ENCODE measurements around the gene ADGRG2.

The ADGRG2 gene

DNA sequence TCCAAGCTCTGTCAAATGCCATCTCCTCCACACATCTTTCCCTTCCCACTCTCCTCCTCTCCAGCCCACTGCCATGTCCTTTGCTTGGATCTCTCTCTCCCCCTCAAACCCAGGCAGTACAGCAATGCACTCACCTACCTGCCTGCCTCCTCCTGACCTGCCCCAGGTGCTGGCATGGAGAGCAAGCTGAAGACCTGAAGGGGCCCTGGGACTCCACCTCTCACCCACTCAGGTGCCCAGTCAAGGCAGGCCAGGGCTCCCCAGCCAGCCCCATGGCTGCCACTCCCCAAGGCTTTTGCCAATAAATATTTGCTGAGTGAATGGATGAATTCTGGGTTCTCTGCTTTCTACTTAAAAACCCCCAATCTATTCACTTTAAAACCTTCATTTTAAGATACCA is 125.7 kb downstream of the ADGRG2 start:
- DNase-seq: no peak

DNA sequence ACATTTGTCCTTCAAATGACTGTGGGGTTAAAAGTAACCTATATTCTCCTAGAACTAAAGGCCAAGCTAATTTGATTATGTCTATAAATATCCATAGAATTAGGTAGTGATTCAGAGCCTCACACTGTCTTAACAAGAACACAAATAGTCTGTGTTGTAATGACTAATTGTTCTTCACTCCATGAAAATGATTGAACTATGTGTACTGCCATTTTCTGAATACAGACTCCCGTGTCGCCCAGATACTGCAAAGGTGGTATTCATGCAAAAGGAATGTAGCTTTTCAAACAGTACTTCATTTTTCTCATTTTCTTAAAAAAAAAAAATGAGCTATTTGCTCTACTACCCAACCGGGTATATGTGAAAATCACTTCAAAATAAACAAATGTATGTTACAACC is 127.0 kb downstream of the ADGRG2 start:
- no peak for DNase-seq

DNA sequence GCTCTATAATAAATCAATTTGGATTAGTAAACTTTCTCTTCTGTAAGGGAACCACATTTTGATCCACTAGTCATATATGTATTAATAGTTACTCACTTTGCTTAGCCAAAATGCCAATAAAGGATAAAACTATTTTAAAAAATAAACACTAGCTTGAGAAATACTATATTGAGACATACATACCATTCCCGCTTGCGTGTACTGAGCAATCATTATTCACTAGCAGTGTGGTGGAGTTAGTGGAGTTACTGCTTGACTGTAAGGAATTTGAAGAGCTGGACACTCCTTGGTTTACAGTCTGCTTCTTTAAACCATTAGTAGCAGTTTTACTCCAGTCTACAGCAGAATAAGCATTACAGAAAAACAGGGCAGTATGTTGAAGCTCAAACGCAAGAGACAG is 127.6 kb downstream of the ADGRG2 start:
- DNase-seq: no peak

DNA sequence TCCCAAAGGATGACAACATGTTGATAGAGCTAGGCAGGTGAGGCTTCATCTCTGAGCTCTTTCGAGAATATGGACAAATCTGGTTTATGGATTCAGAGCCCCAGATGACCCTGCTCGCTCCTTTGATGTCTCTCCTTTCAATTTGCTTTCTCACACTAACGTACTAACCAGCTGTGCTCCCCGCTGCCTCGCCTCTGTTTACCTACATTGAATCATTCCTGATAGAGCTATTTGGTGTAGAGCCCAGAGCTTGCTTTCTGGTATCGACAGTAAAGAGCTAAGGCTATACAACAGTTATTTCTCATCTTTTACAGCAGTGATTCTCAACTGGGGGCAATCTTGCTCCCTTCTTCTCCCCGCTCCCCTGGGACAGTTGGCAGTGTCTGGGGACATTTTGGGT is 129.4 kb downstream of the ADGRG2 start:
- DNase-seq: no peak

DNA sequence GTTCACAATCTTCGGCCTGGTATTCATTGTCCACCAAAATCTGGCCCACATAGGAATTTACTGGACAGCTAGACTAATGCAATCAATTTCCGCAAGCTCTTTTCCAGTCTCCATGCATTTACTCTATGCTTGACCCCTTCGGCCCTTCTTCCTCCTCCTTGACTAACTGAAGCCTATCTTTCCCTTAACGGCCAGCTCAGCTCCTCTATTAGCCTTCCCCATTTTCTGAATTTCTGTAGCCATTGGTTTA is 137.2 kb downstream of the ADGRG2 start:
- peak; percentile 26 for DNase-seq

DNA sequence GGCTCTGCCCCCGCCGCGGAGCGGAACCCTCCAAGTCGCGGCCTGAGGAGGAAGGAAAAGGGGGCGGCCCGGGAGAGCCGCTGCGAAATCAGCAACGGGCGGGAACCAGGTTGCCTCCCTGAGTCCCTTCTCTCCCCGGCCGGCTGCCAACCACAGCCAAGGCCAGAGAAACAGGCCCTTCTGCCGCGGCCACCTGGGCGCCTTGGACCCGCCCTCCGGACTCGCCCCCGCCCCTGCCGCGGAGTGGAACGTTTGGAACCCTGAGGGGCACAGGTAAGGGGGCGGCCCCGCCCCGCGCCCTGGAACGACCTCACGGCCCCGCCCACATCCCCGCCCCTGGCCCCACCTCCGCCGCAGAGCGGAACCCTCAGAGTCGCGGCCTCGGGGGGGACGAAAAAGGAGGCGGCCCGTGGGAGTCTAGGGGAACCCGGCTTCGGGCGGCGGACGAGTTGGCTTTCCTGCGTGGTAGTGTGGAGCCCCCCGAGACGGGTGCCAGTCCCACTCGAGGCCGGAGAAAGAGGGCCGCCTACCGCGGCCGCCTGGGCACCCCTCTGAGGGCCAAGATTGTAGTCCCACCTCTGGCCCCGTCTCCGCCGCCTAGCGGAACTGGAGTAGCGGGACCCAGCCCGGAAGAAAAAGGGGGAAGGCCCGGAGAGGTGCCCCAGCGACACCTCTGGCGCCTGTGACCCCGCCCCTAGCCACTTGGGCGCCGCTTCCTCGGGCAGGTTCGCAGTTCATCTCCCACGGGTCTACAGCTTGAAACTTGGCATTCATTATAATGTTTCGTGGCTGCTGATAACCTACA is 137.7 kb downstream of the ADGRG2 start:
- DNase-seq: peak; percentile 68

DNA sequence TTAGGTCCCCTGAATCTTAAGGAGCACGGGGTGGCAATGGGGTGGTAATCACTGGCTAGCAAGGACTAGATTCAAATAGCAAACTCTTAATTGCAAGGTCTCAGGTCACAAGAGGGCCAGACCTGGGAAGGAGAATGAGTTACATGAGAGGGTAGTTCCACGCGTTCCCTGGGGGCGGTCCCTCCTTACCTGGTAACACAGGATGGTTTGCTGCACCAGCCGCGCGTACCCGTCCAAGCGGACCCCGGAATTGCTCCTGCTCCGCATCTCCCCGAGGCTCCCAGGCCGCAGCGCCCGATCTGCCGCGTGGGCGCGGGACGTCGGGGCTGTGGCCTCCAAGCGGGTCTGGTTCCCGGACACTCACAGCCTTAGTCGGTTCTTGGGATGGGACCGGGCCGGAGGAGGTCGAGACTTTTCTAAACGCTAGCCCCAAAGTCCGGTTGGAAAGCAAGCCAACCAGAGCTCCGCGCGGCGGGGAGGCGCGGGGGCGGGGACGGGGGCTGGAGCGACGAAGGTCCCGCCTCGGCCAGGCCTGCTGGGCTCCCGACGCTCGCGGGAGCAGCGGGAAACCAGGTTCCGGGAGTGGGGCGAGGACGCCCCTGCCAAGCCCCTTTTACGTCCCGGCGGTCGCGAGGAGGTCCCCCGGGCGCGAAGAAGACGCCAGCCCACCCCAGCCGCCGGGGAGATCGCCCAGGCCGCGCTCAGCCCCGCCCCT is 138.4 kb downstream of the ADGRG2 start, which contains the start of gene PHKA2:
TSS of gene PHKA2 (minus strand) at position 449 of the 715 bp plus-strand sequence. CDS start at position 267, 182 bp downstream.
- DNase-seq: peak; percentile 59

DNA sequence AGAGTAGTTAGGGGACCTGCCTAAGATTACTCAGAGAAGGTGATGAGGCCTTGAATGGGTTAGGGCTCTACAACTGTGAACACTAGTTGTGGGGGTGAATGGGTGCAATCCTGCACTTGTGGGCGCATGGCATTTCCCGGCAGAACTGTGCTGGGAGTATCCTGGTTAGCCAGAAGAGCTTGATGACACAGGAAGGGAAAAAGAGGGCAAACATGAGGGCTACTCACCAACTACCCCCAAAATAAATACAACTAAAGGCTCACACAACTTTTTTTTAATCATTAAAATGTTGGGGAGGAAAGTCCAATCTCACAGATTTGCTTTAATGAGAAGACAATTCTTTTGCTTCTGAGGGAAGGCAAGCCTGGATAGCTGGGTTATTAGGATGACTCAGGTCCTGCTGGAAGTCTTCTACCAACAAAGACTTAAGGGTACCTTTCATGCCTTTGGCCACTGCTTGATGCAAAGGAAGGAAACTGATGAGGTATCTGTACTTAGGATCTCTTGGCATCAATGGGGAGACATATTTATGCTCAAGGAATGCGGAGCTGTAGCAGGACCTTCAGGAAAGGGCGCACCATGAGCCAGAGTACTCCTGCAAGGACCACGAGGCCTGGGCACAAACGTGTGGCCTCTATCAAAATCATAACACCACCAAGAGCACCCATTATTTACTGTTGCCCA is 141.0 kb downstream of the ADGRG2 start:
- DNase-seq: no peak

DNA sequence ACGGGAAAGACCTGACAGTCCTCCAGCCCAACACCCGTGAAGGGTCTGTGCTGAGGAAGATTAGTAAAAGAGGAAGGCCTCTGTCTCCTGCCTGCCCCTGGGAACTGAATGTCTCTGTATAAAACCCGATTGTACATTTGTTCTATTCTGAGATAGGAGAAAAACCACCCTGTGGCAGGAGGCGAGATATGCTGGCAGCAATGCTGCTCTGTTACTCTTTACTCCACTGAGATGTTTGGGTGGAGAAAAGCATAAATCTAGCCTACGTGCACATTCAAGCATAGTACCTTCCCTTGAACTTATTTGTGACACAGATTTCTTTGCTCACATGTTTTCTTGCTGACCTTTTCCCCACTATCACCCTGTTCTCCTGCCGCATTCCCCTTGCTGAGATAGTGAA is 142.0 kb downstream of the ADGRG2 start:
- DNase-seq: peak; percentile 29

DNA sequence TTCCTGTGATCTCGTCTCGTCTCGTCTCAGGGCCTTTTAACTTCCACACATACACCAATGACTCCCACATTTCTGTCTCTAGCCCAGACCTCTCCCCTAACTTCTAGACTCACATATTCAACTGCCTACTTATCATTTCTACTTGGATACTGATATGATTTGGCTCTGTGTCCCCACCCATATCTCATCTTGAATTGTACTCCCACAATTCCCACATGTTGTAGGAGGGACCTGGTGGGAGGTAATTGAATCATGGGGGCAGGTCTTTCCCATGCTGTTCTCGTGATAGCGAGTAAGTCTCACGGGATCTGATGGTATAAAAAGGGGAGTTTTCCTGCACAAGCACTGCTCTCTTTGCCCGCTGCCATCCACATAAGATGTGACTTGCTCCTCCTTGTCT is 147.3 kb downstream of the ADGRG2 start:
- no peak for DNase-seq

DNA sequence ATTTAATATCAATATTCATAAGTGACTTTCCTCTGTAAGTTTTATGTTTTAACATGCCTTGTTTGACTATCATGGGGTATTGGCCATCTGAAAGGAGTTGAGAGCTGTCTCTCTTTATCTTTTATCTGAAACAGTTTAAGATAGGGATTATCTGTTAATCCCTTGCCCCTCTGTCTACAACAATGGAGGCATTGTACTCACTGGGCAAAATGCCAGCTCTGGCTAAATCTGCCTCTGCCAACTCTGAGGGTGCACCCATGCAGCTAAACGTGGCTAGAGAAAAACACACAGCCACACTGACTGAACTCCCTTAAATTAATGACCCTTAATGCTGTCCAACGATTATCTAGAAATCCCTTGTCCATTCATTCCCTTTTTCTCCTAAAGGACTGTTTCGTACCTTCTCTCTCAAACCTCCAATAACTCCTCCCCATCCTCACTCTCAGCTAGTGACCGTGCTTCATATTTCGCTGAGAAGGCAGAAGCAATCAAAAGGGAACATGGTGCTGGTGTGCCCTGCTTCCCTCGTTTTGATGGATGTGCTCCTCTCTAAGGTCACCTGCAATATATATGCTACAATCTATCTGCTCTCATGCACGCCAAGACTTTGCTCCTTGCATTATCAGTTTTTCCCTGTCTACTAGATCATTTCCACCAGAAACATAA is 148.6 kb downstream of the ADGRG2 start:
- DNase-seq: no peak

DNA sequence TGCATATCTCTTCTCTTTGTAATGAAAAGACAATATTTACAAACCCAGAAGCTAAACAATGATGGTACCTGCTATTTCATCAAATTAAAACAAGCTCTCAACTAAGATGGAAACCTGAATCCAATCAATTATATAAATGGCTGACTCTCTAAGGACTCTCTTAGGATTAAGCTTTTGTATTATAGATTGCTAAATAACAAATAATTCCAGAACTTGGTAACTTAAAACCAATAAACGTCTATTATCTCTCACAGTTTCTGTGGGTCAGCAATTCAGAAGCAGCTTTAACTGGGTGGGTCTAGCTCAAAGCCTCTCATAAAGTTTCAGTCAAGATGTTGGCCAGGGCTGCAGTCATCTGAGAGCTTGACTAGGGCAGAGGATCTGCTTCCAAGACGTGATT is 150.8 kb downstream of the ADGRG2 start:
- no peak for DNase-seq

DNA sequence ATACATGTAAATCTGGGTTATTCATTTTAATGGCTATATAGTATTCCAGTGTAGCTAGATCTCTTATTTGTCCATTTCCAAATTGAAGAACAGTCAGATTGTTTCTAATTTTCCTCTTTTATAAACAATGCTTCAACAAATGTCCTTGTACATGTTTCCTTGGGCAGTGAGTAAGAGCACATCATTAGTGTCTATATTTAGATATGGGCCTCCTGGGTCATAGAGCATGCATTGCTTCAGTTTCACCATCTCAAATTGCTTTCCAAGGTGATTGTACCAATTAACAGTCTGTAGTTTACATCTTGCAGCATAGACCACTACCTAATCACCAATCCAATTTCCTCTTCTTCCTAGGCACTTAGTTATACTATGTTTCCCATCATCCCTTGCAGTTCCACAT is 151.8 kb downstream of the ADGRG2 start:
- no peak for DNase-seq

DNA sequence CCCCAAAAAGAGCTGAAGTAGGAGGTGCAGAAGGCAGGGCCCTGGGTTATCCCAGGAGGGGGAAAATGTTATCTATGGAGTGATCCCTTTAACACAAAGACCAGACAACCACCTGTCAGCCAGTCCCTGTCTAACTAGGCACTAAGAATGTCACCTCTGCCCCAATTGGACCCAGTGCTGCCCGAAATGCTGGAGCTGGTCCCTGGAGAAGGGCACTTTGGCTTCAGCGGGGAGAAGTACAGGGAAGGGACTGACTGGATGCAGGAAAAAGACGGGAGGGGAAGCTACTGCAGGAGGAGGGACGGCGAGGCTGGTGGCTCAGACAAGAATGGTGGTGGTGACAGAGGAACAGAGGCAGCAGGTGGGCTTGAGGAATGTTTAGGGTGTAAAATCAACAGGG is 155.6 kb downstream of the ADGRG2 start:
- DNase-seq: no peak

DNA sequence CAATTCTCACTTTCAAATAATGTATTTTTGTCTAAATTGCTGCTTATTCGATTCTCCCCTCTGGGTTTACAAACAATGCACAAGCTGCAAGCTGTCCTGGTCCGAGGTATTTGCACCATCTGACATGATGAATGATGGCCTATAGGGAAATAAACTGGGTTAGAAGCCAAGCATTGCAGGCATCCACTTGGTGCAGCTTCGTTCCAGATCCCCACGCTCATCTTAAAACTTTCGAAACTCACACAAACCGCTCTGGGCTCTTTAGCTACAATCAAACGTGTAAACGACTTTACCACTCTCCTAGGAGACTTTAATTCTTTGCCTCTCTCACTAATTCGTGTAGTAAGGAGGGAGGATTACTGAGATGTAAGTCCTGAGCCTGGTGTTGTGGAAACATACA is 157.4 kb downstream of the ADGRG2 start:
- peak; percentile 6 for DNase-seq

DNA sequence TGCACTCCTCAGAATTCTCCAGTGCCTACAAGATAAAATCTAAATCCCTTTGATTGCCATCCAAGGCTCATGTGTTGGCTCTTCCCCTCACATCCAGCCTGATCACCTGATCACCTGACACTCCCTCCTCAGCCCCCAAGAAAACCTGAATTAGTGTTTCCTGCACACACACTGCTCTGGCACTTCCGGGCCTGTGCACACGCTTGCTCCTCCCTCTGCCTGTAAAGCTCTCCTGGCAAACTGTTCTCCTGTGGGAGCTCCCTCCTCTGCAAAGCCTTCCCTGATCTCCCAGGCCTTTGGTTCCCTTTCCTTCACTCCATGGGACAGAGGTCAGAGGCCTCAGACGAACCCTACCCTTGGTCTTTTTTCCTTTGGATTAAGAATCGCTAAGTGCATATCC is 158.2 kb downstream of the ADGRG2 start:
- no peak for DNase-seq

DNA sequence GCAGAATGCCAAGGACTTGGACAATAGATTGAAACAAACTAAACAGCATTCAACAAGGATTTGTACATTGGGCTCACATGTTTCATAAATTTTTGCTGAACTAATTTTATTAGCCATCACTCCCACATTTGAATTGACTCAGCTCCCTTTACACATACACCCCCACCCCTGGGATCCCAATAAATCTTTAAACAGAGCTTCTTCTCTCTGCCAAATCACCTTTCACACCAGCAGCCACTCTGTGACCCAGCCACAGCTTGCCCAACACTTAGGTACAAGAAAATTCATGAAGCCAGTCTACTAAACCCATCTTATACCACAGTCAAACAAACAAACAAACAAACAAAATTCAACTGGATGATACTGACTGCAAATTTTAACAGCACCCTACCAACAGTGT is 159.9 kb downstream of the ADGRG2 start:
- no peak for DNase-seq

DNA sequence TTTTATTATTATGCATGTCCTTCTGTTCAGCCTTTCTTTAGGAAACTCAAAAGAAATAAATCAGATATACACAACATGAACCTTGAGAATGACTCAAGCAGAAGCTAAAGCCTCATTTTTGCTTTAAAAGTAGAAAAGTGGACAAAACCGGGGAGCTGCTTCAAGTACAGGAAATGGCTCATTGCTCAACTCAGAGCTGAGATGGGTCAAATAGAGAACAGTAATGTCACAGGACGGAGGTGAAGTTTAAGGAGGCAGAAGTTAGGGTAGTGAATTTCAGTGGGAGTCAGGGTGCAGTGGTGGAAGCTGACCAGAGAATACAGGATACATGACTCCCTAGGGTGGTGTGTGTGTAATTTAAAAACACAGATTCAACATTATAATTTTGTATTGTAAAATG is 160.6 kb downstream of the ADGRG2 start:
- peak; percentile 73 for DNase-seq

DNA sequence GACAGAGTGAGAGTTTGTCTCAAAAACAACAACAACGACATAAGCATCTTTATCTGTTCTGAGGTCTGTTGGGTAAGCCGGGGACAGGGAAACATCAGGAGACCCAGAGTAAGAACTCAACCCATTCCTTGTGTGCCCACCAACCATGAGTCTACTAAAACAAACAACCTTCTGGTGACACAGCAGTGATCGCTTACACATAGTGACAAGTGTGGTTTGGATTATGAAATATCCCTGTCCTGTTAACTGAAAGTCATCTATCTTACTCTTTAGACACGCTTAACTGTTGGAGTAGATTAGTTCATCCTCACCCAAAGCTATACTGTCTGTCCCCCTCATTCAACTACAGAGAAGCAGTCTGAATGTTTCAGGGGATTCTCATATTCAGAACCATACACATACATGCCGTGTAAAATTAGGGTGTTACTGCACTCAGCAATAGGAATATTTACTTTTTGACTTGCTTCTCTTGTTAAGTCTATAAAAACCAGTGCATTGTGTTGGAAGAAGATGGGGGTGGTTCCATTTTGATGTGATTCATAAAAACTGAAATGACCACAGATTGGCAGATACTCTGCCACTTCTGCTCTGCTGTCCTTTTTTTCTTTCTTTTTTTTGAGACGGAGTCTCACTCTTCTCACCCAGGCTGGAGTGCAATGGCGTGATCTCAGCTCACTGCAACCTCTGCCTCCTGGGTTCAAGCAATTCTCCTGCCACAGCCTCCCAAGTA is 165.8 kb downstream of the ADGRG2 start:
- peak; percentile 78 for DNase-seq

DNA sequence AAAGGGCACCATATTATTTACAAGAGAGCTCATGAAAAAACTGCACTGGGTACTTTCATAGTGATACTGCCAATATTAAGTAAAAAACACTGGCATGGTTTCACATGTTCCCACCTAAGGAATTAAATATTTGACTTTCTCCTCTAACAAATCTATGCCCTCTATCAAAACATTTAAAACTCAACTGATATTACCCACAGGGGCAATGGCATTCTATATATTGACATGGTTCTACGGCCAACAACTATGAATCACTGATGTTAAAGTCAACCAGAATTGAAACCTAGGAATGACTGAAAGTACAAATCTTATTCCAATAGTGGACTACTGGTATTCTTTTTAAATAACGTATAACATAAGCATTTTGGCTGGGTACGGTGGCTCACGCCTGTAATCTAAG is 166.6 kb downstream of the ADGRG2 start:
- no peak for DNase-seq

DNA sequence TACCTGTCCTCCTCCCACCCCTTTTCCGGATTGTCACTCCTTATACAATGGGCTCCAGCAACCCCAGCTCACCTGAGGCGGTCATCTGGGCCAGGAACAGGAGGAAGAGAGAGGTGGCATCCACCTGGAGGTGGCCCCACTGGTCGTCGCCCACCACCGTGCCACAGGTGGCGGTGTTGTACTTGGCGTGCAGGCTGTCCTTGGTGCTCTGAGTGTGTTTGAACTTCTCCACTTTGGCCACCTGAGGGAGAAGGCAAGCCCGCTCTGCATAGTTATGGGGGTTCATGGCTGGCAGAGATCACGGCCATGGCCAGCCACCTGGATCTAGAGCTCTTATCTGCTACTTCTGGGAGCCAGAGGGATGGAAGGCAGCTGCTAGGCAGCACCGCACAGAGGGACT is 171.2 kb downstream of the ADGRG2 start:
- DNase-seq: no peak

DNA sequence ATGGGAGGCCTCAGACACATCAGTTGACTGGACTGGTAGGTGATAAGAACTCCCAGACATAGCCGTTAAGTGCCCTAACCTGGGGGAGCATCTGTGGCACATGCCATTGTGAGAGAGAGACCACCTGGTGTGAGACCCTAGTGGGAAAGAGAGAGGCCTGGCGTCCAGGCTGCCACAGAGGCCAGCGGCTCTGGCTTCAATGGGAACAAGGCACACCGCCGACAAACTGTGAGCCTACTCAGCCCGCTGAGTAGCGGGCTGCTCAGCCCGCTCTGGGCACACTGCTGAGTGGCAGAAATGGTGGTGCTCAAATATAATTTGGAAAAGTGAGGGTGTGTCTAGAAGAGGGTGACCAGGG is 172.3 kb downstream of the ADGRG2 start:
- no peak for DNase-seq
